Kidney glomerular epithelial cell (primary cell): Measurements from ENCODE around the gene CORIN.
"Not testable (repeated sequence)": the region's sequence is repeated elsewhere in the genome, so short reads cannot be mapped to it uniquely, and the experiment has no call there.

ENCODE experiments used
- DNase-seq: peaks from one replicate; lab custom pipeline; 2025; lab: John Stamatoyannopoulos, UW

CORIN gene

DNA sequence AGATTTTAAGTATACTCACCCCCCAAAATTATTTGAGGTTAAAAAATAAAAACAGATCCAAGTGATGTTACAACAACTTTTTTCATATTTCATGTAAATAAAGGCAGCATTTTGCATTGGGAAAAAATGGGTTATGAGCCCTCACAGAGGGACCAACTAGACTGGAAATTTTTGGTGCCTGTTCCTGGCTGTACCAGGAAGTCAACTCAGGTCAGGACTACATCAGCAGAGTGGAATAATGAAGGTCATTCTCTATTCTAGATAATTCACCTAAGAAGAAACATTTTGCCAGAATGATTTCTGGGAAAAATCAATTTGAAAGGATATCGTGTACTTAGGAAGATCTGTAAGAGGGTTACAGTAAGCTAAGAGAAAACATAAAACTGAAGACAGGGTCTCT is 66.8 kb downstream of the CORIN start:
- no peak for DNase-seq

DNA sequence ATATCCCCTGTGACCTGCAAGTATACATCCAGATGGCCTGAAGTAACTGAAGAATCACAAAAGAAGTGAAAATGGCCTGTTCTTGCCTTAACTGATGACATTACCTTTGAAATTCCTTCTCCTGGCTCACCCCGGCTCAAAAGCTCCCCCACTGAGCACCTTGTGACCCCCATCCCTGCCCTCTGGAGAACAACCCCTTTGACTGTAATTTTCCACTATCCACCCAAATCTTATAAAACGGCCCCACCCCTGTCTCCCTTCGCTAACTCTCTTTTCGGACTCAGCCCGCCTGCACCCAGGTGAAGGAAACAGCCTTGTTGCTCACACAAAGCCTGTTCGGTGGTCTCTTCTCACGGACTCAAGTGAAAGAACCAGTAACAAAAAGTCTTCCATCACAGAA is 69.9 kb downstream of the CORIN start:
- not testable (repeated sequence) for DNase-seq

DNA sequence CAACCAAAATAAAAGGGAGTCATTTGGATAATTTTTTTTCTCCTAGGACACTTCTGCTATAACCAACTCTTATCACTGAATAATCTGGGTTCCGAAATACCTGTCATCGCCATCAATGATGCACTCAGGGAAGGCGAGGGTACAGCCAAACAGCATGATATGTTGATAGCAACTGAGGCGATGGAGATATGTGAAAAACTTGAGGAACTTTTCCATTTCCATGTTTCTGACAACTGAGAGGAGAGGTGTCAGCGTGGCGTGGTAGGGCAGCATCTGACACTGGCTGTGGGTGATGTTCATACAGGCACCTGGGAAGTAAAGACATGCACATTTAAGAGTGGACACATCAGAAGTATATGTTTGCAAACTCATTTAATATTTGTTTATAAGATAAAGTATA is 74.6 kb downstream of the CORIN start:
- DNase-seq = no peak

DNA sequence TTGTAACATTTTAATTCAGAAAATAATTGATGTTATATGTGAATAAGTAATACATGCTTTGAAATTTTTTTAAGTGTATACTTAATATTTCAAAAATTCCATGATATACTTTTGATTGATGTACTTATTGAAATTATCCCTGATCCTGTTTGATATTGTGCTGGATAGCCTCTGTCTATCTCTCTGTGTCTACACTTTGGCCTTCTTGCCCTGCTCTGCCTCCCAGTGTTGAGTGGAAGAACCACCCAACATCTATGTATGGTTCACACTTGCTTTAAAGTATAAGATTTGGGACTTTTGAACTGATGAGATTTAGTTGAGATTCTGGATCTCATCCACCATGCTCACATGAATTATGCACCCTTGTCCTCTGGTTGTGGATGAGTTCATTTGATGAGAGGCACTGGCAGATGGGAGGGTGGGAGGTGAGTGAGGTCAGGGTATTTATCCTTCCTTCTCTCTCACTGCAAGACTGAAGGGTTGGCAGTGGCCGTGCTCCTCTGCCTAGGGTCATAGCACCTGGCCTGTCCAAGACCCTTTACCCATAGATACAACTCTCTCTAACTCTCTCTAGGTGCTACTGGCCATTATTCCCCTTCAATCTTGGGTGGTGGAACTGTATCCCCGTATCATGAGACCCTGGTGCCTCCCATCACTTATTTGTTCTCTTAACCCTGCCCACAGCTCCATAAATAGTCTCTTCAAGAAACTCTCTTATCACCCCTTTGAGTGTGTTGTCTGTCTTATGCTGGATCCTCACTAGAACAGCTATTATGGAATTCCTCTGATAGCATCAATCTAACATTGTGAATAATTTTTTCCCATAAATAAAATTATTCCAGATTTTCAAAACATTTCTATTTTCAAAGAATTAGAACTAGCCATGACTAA is 75.2 kb downstream of the CORIN start:
- DNase-seq = no peak

DNA sequence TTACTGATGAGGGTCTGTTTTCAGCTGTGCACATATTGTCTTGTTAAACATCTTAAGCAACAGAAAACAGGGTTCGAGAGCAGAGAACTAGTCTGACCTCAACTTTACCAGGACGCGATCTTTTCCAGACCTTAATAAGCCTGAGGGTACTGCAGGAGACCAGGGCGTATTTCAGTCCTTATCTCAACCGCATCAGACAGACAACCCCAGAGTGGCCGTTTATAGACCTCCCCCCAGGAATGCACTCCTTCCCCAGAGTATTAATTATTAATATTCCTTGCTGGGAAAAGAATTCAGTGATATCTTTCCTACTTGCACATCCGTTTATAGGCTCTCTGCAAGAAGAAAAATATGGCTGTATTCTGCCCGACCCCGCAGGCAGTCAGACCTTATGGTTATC is 84.6 kb downstream of the CORIN start:
- not testable (repeated sequence) for DNase-seq

DNA sequence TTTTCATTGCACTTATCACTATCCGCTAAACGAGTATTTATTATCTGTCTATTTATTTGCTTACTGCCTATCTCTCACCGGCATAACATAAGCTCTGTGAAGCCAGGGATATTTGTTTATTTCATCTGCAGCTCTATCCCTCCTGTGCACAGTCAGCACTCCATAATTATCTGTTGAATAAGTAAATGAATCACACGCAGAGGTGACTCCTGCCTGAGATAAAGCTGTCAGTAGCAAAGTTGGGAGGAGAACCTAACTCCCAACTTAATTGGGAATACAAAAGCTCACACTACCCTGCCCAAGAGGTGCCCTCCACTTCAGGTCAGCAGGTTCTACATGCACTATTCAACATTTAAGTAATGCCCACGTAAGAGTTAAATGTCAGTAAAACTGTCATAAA is 85.7 kb downstream of the CORIN start:
- DNase-seq = no peak

DNA sequence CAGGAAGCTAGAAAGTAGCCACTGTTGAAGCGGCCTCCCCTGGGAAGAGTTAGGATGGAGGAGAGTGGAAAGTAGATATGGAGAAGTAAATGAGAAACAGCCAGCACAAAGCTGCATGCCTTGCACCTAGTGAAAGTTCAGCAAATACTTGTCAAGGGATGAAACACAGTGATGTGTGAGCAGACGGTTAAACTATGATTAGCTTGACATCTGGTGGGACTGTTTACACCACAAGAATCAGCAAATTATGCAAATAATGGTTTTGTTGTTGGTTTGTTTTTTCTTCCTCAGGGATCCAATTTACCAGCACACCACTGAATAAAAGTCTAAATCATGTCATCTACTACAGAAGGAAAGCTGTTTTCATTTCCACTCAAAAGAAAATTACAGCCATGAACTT is 87.1 kb downstream of the CORIN start:
- DNase-seq = no peak

DNA sequence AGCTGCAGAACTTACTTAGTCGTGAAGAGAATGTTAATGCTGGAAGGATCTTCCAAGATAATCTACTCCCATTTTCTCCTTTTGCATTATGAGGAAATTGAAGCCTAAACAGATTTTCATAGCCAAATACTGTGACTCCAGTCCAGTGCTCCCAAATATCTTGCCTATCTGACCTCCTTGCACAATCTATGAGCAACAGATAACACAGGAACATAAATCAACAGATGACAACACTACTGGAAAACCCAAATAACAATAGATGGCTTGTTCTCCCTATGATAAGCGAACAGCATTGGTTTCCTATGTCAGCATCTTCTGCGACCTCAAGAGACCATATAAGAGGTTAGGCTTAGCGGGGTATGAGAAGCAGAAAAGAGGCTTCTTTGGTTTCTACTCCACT is 88.0 kb downstream of the CORIN start:
- DNase-seq = no peak

DNA sequence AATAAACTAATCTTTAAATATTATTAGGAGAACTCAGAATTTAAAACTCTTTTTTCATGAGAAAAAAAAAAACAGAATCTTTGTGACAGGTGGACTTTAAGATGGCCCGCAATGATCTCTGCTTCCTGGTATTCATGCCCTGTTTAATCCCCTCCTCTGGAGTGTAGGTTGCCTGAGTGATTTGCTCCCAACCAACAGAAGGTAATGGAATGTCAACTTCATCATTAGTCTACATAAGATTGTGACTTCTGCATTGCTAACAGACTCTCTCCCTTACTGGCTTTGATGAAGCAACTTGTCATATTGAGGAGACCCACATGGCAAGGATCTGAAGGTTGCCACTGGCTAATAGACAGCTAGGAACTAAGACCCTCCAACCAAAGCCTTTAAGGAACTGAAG is 88.8 kb downstream of the CORIN start:
- no peak for DNase-seq

DNA sequence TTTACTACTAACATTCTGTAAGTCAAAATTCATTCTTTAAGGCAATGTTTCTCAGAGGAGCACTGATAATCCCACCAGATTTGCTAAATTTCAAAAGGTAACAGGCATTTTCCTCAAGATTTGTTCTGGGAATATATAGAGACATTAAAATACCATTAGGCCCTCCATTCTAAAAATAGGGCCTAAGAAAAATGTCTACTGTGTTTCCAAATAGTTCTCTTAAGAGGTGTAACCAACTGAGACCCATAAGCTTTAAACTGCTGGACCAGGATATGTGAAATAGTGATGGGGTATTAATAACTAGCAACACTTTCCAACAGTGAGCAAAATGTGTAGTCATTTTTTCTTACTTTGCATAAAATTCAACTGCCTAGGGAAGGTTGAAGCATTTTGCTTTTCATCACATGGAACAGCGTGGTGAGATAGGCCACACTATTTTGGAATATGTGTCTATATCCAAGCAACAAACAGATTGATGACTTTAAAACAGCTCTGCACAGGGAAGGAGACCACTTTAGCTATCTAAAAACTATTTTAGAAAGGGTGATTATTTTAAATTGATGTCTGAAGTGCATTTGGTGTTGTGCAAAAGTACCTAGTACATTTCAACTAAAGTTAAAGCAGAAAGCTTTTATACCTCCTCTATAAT is 89.9 kb downstream of the CORIN start:
- no peak for DNase-seq

DNA sequence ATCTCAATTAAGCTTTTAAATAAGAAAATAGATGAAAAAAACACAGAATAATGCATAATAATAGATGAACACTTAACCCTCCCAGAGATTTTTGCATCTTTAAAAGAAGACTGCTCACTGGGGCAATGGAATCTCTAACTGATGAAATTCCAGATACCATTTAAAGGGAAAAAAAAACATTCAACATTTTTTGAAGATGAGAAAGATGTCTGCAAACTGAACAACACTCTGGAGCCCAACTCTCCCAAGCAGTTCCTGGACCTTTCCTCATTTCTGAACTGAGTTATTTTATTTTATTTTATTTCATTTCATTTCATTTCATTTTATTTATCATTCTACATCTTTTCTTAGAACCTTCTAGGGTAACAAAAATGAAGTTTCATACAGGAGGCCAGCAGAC is 90.7 kb downstream of the CORIN start:
- DNase-seq = no peak

DNA sequence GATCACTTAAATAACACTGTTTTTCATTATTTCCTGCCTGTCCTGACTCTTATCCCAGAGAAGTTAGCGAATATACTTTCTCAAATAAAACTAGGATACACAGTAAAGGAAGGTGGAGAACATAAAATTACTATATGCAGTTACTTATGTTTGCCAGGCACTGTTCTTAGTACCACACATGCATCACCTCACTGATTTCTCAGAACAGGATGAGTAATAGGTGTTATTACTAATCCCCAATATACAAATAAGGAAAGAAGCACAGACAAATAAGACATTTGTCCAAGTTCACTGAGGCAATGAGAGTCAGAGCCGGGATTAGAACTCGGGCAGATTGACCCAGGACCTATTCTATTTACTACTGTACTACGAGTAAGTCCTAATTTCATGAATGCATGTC is 91.7 kb downstream of the CORIN start:
- peak; percentile 21 for DNase-seq

DNA sequence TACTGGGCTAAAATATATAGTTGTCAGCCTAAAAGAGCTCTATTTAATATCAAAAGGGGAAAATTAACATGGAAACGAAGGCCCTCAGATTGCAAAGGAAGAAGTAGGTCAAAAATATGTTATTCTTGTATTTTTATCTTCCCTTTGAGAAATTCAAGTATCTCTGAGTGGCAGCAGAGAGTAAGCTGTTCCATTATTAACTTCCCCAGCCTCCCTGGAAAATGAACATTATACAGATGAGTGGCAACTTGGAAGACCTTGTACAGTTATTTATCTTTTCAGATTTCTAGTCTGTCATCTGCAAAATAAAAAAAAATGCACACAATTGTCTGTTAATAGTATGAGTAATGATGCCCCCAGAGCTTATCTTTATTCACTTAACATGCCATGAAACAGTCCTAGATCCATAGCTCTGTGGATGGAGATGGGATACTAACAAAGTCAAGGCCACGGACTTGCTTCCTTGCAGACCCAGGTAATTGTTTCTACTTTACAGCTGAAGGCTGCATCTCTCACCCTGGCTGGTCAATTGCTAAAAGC is 93.0 kb downstream of the CORIN start:
- DNase-seq = no peak

DNA sequence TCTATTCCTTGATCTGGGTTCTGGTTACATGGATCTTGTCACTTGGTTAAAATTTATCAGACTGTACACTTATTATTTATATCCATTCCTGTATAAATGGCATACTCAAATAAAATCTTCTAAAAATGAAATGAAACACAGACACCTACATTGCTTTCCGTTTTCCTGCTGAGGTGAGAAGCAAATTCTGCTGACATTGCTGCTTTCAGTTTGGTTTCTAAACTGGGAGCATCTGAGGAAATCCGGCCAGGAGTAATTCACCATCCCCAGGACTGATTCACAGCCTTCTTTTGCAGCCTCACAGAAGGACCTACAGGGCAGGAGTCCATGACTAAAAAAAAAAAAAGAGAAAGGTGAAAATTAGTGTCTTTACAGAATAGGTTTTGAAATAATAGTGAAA is 93.6 kb downstream of the CORIN start:
- DNase-seq = no peak

DNA sequence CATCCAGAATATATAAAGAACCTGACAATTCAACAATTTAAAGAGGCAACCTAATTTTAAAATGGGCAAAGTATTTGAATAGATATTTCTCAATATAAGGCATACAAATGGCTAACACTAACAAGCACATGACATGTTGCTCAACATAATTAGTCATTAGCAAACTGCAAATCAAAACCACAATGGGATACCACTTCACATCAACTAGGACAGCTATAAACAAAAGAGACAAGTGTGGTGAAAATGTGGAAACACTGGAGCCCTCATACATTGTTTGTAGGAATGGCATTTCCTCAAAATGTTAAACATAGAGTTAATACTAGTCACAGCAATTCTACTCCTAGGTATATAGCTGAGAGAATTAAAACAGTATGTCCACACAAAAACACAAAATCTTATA is 96.7 kb downstream of the CORIN start:
- no peak for DNase-seq

DNA sequence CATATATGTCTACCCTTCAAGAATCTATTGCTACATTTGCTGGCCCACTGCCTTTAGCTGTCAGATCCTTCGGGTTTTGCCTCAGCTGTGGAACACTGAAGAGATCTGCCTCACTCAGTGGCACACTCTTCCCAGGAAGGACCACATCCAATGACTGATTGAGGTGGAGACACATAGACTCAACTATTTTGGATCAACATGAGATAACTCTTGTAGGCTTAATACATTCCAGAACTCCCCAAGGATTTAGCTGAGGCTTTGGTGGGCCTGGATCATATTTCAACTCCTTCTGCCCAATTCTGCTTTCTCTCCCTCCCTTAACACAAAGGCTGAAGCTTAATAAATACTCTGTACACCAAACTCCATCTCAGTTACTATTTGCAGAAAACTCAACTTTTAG is 100.5 kb downstream of the CORIN start:
- no peak for DNase-seq

DNA sequence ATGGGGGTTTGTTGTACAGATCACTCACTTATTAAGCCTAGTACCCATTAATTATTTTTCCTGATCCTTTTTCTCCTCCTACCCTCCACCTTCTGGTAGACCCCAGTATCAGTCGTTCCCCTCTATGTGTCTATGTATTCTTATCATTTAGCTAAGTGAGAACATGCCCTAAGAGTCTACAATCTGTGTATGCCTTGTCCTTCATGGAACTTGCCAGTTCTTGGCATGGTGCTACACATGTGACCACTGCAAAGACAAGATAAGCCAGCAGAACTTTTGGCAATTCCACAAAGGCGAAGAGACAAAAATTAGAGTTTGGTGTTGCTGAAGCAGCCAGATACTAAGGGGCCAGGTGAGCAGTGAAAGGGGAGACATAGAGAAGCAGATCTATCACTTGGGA is 101.3 kb downstream of the CORIN start:
- DNase-seq = no peak

DNA sequence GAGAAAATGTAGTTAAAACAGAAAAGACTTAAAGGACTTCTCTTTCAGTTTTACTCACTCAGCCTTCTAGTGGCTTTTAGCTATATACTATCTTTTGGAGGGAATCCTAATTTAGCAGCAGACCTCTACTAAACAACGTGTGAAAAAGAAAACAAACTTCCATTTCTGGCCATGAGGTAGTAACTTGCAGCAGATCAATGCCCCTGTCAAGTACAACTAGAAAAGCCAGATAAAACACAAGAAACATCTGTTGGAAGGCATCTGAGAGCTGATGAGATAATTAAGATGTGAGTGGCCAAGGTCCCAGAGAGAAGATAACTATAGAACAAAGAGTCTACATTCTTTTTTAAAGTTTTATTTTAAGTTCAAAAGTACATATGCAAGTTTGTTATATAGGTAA is 101.7 kb downstream of the CORIN start:
- no peak for DNase-seq

DNA sequence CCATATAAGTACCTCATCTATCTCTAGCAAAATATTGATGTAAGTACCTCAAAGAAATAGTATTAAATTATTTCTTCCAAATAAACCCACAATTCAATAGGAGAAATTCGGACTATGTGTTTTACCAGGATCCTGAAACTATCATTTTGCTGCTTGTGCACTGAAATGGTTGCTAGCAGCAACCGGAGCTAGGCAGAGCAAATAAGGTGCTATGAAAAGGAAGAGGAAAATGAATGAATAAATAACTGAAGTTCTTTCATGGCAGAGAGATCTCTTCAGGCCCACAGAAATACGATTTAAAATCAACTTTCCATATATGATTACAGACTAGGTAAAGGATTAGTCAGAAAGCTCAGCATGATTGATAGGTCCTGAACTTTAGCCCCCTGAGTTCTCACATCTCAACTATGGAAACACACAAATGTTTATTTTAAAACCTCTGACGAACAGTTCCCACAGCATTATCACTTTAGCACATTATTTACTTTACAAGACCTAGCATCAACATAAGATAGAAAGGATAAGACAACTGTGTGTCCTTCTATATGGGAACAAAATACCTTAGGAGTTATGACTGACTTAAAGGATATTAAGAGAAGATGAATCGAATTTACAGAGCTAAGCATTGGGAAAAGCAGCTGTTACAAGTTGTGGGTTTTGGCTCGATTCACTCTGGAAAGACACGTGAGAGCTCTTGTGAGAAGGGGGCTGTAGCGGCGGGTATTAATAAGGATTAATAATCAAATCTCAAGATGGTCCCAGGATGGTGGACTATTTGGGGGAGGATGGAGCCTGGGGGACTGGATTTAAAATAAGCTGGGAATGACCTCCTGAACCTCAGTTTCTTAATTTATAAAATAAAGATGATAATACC is 104.3 kb downstream of the CORIN start:
- no peak for DNase-seq

DNA sequence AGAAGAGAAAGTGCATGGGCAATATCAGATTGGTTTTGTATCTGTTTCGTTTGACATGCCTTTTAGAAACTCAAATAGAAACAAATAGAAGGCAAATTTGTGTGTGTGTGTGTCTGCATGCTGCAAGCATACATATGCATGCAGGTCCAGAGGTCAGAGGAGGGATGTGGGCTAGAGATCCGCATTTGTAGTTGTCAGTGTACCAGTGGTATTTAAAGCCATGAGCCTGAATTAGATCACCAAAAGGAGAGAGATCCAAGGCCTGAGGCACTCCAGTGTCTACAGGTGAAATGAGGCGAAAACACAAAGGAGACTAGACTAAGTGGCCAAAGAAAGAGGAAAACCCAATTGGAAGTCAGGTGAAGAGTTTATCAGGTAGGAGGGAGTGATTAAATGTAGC is 106.7 kb downstream of the CORIN start:
- DNase-seq = no peak

DNA sequence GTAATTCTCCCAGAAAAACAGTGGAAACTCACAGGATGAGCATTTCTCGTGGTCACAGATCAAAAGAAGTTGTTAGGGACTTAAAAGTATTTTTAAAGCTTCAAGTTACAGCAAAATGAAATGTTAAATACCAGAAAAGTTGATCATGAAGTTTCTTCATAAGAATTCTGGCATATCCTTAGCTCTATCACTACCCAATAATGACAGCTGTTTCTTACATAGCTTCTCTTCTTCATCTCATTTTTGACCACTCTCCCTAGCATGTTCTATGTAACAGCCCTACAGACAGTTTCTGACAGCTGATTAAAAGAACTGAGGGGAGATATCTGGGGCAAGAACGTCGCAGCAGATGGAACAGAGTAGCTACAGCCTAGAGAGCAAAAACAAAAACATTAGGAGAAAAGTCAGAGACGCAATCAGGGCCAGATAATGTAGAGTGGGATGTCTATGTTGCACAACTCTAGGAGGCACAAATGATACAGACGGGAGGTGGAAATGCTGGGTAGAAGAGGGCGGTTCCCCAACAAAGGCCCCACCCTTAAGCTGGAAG is 108.7 kb downstream of the CORIN start:
- no peak for DNase-seq

DNA sequence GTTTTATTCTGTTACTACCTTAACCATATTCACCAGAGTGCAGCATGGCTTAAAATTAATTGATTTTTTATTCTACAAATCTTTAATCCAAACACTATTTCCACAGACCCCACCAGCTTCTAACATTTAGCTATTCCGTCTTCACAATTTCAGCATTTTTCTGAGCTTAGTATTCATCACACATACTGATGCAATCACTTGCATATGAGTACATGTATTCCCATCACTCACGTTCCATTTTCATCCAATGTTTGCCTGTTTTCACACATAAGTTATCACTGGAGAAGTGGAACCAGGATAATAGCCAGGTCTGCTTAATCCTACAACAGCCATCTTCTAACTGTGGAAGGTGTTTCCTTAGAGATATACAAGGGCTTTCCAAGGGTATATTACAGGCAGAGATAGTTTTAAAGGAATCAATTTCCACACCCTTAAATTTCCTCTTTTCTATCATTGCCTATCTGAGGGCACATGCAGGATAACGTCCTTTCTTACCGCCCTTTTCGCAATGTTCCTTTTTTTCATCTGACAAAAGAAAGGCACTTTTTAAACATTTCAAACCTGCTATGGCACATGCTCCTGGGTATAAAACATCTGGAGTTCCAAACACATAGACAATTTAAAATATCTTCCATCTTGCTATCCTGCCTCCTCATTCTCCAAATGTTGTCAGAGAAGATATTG is 115.8 kb downstream of the CORIN start:
- DNase-seq = no peak
